ENCODE results near the gene CLIC3.

DNA sequence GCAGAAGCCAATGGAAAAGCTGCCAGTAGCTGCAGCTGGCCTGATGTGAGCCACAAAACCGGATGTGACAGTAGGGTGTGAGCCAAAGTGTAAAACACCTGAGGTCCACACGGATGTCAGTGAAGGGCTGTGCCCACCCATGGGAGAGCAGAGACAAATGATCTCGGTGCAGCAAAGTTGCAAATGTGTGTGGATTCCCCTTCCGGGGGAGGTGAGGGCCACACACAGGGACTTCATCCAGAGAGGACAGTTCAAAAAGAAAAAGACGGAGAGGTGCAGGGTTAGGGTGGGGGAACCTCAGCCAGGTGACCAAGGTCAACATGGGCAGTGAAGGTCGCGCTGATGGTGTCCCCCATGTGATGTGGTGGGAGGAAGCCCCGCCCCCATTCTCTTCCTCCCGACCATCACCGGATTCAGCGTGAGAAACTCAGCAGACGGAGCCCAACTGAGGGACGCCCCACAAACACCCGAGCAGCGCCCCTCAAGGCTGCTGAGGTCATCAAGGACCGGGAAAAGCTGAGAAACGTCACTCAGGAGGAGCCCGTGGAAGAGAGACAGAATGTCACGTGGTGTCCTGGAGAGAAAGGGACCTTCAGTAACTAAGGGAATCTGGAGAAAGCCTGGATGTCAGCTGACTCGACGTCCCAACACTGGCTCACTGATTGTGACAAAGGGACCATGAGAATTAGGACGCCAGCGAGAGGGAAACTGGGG, 30.4 kb downstream of the CLIC3 start:
- TF ChIP-seq, protein P1, sequence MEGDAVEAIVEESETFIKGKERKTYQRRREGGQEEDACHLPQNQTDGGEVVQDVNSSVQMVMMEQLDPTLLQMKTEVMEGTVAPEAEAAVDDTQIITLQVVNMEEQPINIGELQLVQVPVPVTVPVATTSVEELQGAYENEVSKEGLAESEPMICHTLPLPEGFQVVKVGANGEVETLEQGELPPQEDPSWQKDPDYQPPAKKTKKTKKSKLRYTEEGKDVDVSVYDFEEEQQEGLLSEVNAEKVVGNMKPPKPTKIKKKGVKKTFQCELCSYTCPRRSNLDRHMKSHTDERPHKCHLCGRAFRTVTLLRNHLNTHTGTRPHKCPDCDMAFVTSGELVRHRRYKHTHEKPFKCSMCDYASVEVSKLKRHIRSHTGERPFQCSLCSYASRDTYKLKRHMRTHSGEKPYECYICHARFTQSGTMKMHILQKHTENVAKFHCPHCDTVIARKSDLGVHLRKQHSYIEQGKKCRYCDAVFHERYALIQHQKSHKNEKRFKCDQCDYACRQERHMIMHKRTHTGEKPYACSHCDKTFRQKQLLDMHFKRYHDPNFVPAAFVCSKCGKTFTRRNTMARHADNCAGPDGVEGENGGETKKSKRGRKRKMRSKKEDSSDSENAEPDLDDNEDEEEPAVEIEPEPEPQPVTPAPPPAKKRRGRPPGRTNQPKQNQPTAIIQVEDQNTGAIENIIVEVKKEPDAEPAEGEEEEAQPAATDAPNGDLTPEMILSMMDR (conservative IDR thresholded peaks at IDR 0.05; ENCODE audit: low read depth, low read length) = no peak
- TF ChIP-seq EZH2 (IDR thresholded peaks at IDR 0.05; ENCODE audit: borderline replicate concordance, low read depth, low read length, poor library complexity, severe bottlenecking) = no peak

Data from A673 (cell line).